T-helper 1 cell (primary cell): ENCODE measurements around the gene SCG5.

ENCODE experiments used
- DNase-seq, 5 donors: peaks; one replicate each; pipeline ENCODE4 v3.0.0-alpha.2; 2012 to 2020

The SCG5 gene

GRCh38 chr15:32692286-32692685, 50.8 kb downstream of the SCG5 start:
- DNase-seq = no peak

- no peak for DNase-seq
These were observed 52.9 kb downstream of the SCG5 start for GRCh38 chr15:32694222-32694983.

GRCh38 chr15:32698773-32699390, 57.4 kb downstream of the SCG5 start:
- no peak for DNase-seq

GRCh38 chr15:32700501-32701150, 59.1 kb downstream of the SCG5 start:
- no peak for DNase-seq

- no peak for DNase-seq
These were observed 60.4 kb downstream of the SCG5 start for GRCh38 chr15:32701863-32702262.

GRCh38 chr15:32704395-32704981, 63.0 kb downstream of the SCG5 start:
- no peak for DNase-seq

- no peak for DNase-seq
These were observed 63.9 kb downstream of the SCG5 start for GRCh38 chr15:32705446-32705845.

GRCh38 chr15:32706704-32707103, 65.2 kb downstream of the SCG5 start:
- DNase-seq = no peak

- DNase-seq = no peak
These were observed 65.9 kb downstream of the SCG5 start for GRCh38 chr15:32707436-32707835.

- no peak for DNase-seq
These were observed 68.0 kb downstream of the SCG5 start for GRCh38 chr15:32709295-32710033.

- no peak for DNase-seq
These were observed 73.8 kb downstream of the SCG5 start for GRCh38 chr15:32715276-32715675.

- no peak for DNase-seq
These were observed 74.9 kb downstream of the SCG5 start for GRCh38 chr15:32716216-32716914.

- DNase-seq = no peak
These were observed 75.5 kb downstream of the SCG5 start for GRCh38 chr15:32716915-32717425.

- no peak for DNase-seq
These were observed 76.1 kb downstream of the SCG5 start, which contains the start of gene GREM1 for GRCh38 chr15:32717426-32718226. TSS of gene GREM1 (plus strand) at chr15:32718004. CDS start at chr15:32730691, 12,687 bp downstream.

GRCh38 chr15:32718227-32718820, 76.8 kb downstream of the SCG5 start:
- no peak for DNase-seq

GRCh38 chr15:32718821-32719716, 77.6 kb downstream of the SCG5 start:
- no peak for DNase-seq

GRCh38 chr15:32721596-32721995, 80.1 kb downstream of the SCG5 start:
- DNase-seq = no peak

- DNase-seq = no peak
These were observed 80.6 kb downstream of the SCG5 start for GRCh38 chr15:32722136-32722535.

GRCh38 chr15:32723171-32723948, 81.8 kb downstream of the SCG5 start:
- peak in 1 of 5 donors; percentile 44 for DNase-seq
